ENCODE measurements around the gene PTGS1.

DNA sequence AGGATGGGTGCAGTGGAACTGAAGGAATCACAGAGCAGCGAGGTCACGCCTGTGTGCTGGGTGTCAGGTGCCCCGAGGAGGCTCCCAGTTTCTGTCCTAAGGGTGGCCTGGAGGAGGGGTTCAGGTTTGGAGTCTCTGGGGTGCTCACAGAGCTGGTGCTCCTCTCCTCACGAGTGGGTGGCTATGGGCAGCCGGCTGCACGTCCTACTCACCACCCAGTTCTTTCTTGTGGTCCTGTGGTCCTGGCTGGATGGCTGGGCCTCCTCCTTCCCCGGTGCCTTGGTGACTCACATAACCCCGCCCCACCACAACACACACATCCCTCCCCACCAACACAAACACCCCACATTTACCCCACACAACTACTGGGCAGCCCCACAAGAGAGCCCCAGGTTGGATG is 9.9 kb upstream of the PTGS1 start:
- TF ChIP-seq, protein P1, sequence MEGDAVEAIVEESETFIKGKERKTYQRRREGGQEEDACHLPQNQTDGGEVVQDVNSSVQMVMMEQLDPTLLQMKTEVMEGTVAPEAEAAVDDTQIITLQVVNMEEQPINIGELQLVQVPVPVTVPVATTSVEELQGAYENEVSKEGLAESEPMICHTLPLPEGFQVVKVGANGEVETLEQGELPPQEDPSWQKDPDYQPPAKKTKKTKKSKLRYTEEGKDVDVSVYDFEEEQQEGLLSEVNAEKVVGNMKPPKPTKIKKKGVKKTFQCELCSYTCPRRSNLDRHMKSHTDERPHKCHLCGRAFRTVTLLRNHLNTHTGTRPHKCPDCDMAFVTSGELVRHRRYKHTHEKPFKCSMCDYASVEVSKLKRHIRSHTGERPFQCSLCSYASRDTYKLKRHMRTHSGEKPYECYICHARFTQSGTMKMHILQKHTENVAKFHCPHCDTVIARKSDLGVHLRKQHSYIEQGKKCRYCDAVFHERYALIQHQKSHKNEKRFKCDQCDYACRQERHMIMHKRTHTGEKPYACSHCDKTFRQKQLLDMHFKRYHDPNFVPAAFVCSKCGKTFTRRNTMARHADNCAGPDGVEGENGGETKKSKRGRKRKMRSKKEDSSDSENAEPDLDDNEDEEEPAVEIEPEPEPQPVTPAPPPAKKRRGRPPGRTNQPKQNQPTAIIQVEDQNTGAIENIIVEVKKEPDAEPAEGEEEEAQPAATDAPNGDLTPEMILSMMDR (IDR thresholded peaks at IDR 0.05; ENCODE audit: insufficient read depth, low read depth, low read length) = no peak
- TF ChIP-seq EZH2 (IDR thresholded peaks at IDR 0.05; ENCODE audit: insufficient read depth, low read length) = no peak

All from astrocyte (in vitro differentiated cells and primary cell).